ENCODE measurements around the gene OR7G2. TPM values are rescaled to one million over a fixed set of nuclear protein-coding genes. Genes with fewer than 3 reads are reported as not detected.

OR7G2 gene
- total and polyA plus RNA-seq, 2 donors (not counting 1 experiment from before 2014, with no cell fraction given): not detected

DNA sequence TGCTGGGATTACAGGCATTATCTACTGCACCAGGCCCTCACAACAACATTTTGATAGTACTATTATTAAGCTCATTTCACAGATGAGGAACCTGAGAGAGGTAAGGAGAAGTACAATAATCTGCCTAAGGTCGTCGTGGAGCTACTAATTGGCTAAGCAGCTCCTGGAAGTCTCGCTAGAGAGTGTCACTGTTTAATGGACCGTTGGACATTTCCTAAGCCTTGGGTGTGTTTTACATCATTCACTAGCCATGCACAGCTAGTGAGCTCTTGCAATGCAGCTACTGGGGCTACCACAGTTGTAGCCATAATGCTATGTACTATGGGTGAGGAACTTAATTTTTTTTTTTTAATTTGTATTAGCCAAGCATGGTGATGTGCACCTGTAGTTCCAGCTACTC is 54.4 kb downstream of the OR7G2 start:
- no peak overlapping the region for H3K4me3 ChIP-seq (replicated peaks in 1 of 4; ENCODE audit: control extremely low read depth in 1 of 4, insufficient read depth in 1 of 4, low read depth in 3 of 4, low read length in 4 of 4)
- no peak for TF ChIP-seq CTCF (conservative IDR thresholded peaks at IDR 0.05 in 1 of 2, IDR thresholded peaks at IDR 0.05 in 1 of 2; ENCODE audit: low read depth in 1 of 2, low read length in 2 of 2)
- no peak for TF ChIP-seq EZH2 (IDR thresholded peaks at IDR 0.05; ENCODE audit: low read length, missing control alignments)
- no peaks in the 10 kb centered on the region for H3K79me2 ChIP-seq (ENCODE audit: control insufficient read depth, insufficient read depth, low read length)
- no peak overlapping the region for H3K9ac ChIP-seq (ENCODE audit: insufficient read depth, low read length)
- no peaks in the 10 kb centered on the region for H3K9me3 ChIP-seq (ENCODE audit: control insufficient read depth, insufficient read depth, low read depth, low read length)
- H3K27ac ChIP-seq (ENCODE audit: insufficient read depth, low read length): no peak overlapping the region
- no peaks in the 10 kb centered on the region for H3K4me1 ChIP-seq (ENCODE audit: control insufficient read depth, extremely low read depth, insufficient read depth, low read length)
- no peak overlapping the region for H3K4me2 ChIP-seq (ENCODE audit: extremely low read depth, insufficient read depth, low read length)
- no peaks in the 10 kb centered on the region for H4K20me1 ChIP-seq (ENCODE audit: control insufficient read depth, extremely low read depth, insufficient read depth, low read length)
- no peaks in the 10 kb centered on the region for H3K36me3 ChIP-seq (ENCODE audit: control insufficient read depth, insufficient read depth, low read length)
- no peak for DNase-seq (ENCODE audit: low read depth in 2 of 2)
- no peak overlapping the region for H2AFZ ChIP-seq (ENCODE audit: low read length)
- no peaks in the 10 kb centered on the region for H3K27me3 ChIP-seq (ENCODE audit: control insufficient read depth, insufficient read depth, low read length)

Other genes with a start within 250 kb of the OR7G2 start
- not detected in 2 replicates for gene MUC16, start 97.1 kb downstream of the OR7G2 start, total RNA-seq
- not detected in 2 replicates for gene MUC16, start 97.1 kb downstream of the OR7G2 start, polyA plus RNA-seq
- gene OR1M1, start 20.4 kb downstream of the OR7G2 start, total RNA-seq: not detected in 2 replicates
- gene OR1M1, start 20.4 kb downstream of the OR7G2 start, polyA plus RNA-seq: not detected in 2 replicates
- not detected in 2 replicates for gene OR7G1, start 8.3 kb upstream of the OR7G2 start, total RNA-seq
- not detected in 2 replicates for gene OR7G1, start 8.3 kb upstream of the OR7G2 start, polyA plus RNA-seq
- not detected in 2 replicates for gene OR7G3, start 19.5 kb upstream of the OR7G2 start, total RNA-seq
- not detected in 2 replicates for gene OR7G3, start 19.5 kb upstream of the OR7G2 start, polyA plus RNA-seq
- gene ZNF317, start 32.9 kb upstream of the OR7G2 start, total RNA-seq: 13.6 and 17.7 TPM in 2 replicates
- gene ZNF317, start 32.9 kb upstream of the OR7G2 start, polyA plus RNA-seq: 12.8 and 17.0 TPM in 2 replicates
- gene OR7D2, start 71.5 kb upstream of the OR7G2 start, total RNA-seq: under 0.01 and 0.17 TPM in 2 replicates
- 0.02 TPM in 1 of 2 replicates, not detected in the other for gene OR7D2, start 71.5 kb upstream of the OR7G2 start, polyA plus RNA-seq
- not detected in 2 replicates for gene OR7D4, start 112.1 kb upstream of the OR7G2 start, total RNA-seq
- gene OR7D4, start 112.1 kb upstream of the OR7G2 start, polyA plus RNA-seq: not detected in 2 replicates
- not detected in 2 replicates for gene OR7E24, start 143.5 kb upstream of the OR7G2 start, total RNA-seq
- gene OR7E24, start 143.5 kb upstream of the OR7G2 start, polyA plus RNA-seq: not detected in 2 replicates
- gene ZNF699, start 202.4 kb upstream of the OR7G2 start, total RNA-seq: 12.3 and 20.5 TPM in 2 replicates
- 2.7 and 4.0 TPM in 2 replicates for gene ZNF699, start 202.4 kb upstream of the OR7G2 start, polyA plus RNA-seq
- gene ZNF559, start 216.7 kb upstream of the OR7G2 start, total RNA-seq: 14.4 and 19.8 TPM in 2 replicates
- gene ZNF559, start 216.7 kb upstream of the OR7G2 start, polyA plus RNA-seq: 10.2 and 15.6 TPM in 2 replicates